Mesenchymal stem cell (in vitro differentiated cells and primary cell): ENCODE results near the gene LPCAT1.

Experiments used
- DNase-seq: peaks from one replicate; pipeline ENCODE4 v3.0.0-alpha.2; 2013
- H2AFZ ChIP-seq: one replicate; pipeline ENCODE4 v1.6.1; 2013; ENCODE audit warnings: low read depth, mild to moderate bottlenecking, control low read depth, inconsistent platforms, low read length, moderate library complexity
- H2AK5ac ChIP-seq: 2 replicates; pipeline ENCODE4 v1.6.1; 2013; ENCODE audit warnings: low read length, moderate library complexity, mild to moderate bottlenecking, inconsistent platforms; ENCODE audit not compliant: severe bottlenecking
- H2BK120ac ChIP-seq: one replicate; pipeline ENCODE4 v1.6.1; 2013; ENCODE audit warnings: low read depth, mild to moderate bottlenecking, inconsistent platforms, low read length, moderate library complexity
- H2BK12ac ChIP-seq, 2 experiments: one replicate each; pipeline ENCODE4 v1.6.1; 2013; ENCODE audit warnings: inconsistent platforms in 2 of 2, low read length in 2 of 2, mild to moderate bottlenecking in 2 of 2, moderate library complexity in 2 of 2, control low read depth in 1 of 2
- H2BK15ac ChIP-seq: one replicate; pipeline ENCODE4 v1.6.1; 2013; ENCODE audit warnings: mild to moderate bottlenecking, low read depth, inconsistent platforms; ENCODE audit not compliant: poor library complexity, severe bottlenecking
- H2BK5ac ChIP-seq: 2 replicates; pipeline ENCODE4 v1.6.1; 2013; ENCODE audit warnings: low read depth, mild to moderate bottlenecking, low read length, control low read depth, inconsistent platforms; ENCODE audit not compliant: poor library complexity, severe bottlenecking
- H3K14ac ChIP-seq, 2 experiments: one replicate each; pipeline ENCODE4 v1.6.1; 2013; ENCODE audit warnings: inconsistent platforms in 2 of 2, low read length in 2 of 2, control low read depth in 1 of 2, mild to moderate bottlenecking in 1 of 2, moderate library complexity in 1 of 2
- H3K18ac ChIP-seq, 2 experiments: one replicate each; pipeline ENCODE4 v1.6.1; 2013; ENCODE audit warnings: inconsistent platforms in 2 of 2, low read length in 2 of 2, control low read depth in 1 of 2, low read depth in 1 of 2, mild to moderate bottlenecking in 1 of 2
- H3K23ac ChIP-seq, 2 experiments: one replicate each; pipeline ENCODE4 v1.6.1; 2013; ENCODE audit warnings: inconsistent platforms in 2 of 2, low read length in 2 of 2, mild to moderate bottlenecking in 2 of 2, moderate library complexity in 2 of 2, control low read depth in 1 of 2
- H3K27ac ChIP-seq: 2 replicates; pipeline ENCODE4 v1.5.1; 2013; ENCODE audit warnings: mild to moderate bottlenecking, moderate library complexity, low read length, control low read depth, inconsistent platforms; ENCODE audit not compliant: poor library complexity, severe bottlenecking
- H3K27me3 ChIP-seq, 2 experiments: 2 replicates each; pipeline versions ENCODE4 v1.6.1 to v1.7.0; 2013; ENCODE audit warnings: low read length in 2 of 2, mild to moderate bottlenecking in 2 of 2, moderate library complexity in 2 of 2, control low read depth in 1 of 2, inconsistent platforms in 1 of 2; ENCODE audit not compliant: control insufficient read depth in 1 of 2, insufficient read depth in 1 of 2
- H3K36me3 ChIP-seq, 2 experiments: 2 replicates each; pipeline versions ENCODE4 v1.6.1 to v1.7.0; 2013; ENCODE audit warnings: low read length in 2 of 2, control low read depth in 1 of 2, inconsistent platforms in 1 of 2, low read depth in 1 of 2, mild to moderate bottlenecking in 1 of 2; ENCODE audit not compliant: insufficient read depth in 2 of 2, control insufficient read depth in 1 of 2
- H3K4ac ChIP-seq, 2 experiments: one replicate each; pipeline ENCODE4 v1.6.1; 2013; ENCODE audit warnings: inconsistent platforms in 2 of 2, low read length in 2 of 2, mild to moderate bottlenecking in 2 of 2, moderate library complexity in 2 of 2, control low read depth in 1 of 2, low read depth in 1 of 2
- H3K4me1 ChIP-seq: 2 replicates; pipeline ENCODE4 v1.6.1; 2013; ENCODE audit warnings: low read depth, low read length, control low read depth; ENCODE audit not compliant: control insufficient read depth, insufficient read depth
- H3K4me2 ChIP-seq: 2 replicates; pipeline ENCODE4 v1.6.1; 2013; ENCODE audit warnings: low read length, mild to moderate bottlenecking, inconsistent platforms; ENCODE audit not compliant: poor library complexity, severe bottlenecking
- H3K4me3 ChIP-seq, 2 experiments: 2 replicates each; pipeline versions ENCODE4 v1.5.1 to v1.7.0; 2013; ENCODE audit warnings: low read length in 2 of 2, mild to moderate bottlenecking in 2 of 2, control low read depth in 1 of 2, low read depth in 1 of 2; ENCODE audit not compliant: insufficient read depth in 1 of 2
- H3K79me1 ChIP-seq: replicated peaks from 2 replicates; pipeline ENCODE4 v1.6.1; 2013; ENCODE audit warnings: mild to moderate bottlenecking, control low read depth, low read length, inconsistent platforms; ENCODE audit not compliant: poor library complexity, severe bottlenecking
- H3K9ac ChIP-seq: 2 replicates; pipeline ENCODE4 v1.7.0; 2013; ENCODE audit warnings: mild to moderate bottlenecking, low read length, moderate library complexity
- H3K9me3 ChIP-seq: 2 replicates; pipeline ENCODE4 v1.7.0; 2013; ENCODE audit warnings: mild to moderate bottlenecking, low read length; ENCODE audit not compliant: control insufficient read depth
- H4K8ac ChIP-seq: one replicate; pipeline ENCODE4 v1.6.1; 2013; ENCODE audit warnings: inconsistent platforms, mild to moderate bottlenecking, low read length, moderate library complexity
- H4K91ac ChIP-seq: one replicate; pipeline ENCODE4 v1.6.1; 2013; ENCODE audit warnings: mild to moderate bottlenecking, low read length, inconsistent platforms
- WGBS: methylation state at CpG from one replicate; pipeline ENCODE4 v1.1.7; 2013; ENCODE audit warnings: mixed read lengths; 5-methylcytosine and 5-hydroxymethylcytosine counted together

The LPCAT1 gene

DNA sequence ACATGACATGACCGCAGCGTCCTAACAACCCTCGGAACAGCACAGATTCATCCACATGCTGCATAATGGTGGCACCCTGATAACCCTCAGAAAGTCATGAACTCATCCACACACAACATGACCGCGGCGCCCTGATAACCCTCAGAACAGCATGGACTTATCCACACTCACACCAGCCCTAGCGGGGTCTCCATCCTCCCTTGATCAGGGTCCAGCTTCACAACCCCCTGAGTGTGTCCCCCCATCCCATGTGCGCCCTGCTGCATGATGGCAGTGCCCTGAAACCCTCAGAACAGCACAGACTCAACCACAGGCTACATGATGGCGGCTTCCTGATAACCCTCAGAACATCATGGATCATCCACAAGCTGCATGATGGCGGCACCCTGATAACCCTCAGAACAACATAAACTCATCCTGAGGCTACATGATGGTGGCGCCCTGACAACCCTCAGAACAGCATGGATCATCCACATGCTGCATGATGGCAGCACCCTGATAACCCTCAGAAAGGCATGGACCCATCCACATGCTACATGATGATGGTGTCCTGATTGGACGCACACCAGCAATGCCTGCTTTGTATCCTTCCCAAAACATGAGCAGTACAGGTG lies 106.8 kb downstream of the LPCAT1 start:
- 77% methylated on average over 12 of the region's 12 CpGs for WGBS
- H2AK5ac ChIP-seq: no peak overlapping the region

DNA sequence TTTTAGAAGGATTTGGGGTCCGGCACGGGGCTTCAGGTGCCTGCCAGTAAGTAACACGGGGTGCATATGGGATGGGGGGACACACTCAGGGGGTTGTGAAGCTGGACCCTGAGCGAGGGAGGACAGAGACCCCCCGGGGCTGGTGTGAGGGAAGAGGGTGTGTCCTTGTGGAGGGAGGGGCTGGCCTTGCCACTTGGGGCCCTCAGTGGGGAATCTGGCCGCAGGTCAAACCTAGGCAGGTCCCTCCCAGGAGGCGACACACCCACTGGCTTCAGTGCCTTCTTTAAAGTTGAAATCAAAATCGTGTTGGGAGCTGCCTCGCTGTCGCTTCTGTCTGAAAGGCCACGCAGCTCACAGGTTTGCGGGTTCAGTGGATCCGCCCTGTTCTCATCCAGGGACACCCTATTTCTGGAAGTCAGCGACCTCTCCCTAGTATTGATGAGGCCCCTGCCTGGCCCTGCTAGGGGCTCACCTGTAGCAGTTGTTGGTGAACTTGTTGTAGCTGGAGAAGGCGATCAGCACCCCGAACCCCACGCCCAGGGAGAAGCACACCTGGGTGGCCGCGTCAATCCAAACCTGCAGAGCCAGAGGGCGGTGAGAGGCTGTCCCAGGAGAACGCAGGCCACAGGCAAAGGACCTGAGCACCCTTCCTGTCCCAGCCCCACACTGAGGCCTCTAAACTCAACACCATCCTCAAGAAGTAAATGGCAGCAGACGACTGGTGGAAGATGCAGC lies 108.0 kb downstream of the LPCAT1 start:
- Histone ChIP-seq H3K36me3 (no peaks in the 10 kb centered on the region), H3K18ac (no peak overlapping the region), H2BK5ac (no peak overlapping the region), H3K27ac (no peak overlapping the region), H2BK15ac (no peak overlapping the region), H3K23ac (no peak overlapping the region), H3K4ac (no peak overlapping the region), H2AFZ (no peak overlapping the region), H3K9me3 (no peaks in the 10 kb centered on the region), H3K14ac (no peak overlapping the region), H2BK12ac (no peak overlapping the region), H3K9ac (no peak overlapping the region), H4K91ac (no peak overlapping the region), H4K8ac (no peak overlapping the region), H3K4me3 (no peak overlapping the region), H3K4me2 (no peak overlapping the region), H3K27me3 (peaks cover 4 to 47% of the 10 kb centered on the region in 2 experiments), H2BK120ac (no peak overlapping the region), H3K4me1 (no peaks in the 10 kb centered on the region), H2AK5ac (no peak overlapping the region), H3K79me1 (no peaks in the 10 kb centered on the region)
- no peak for DNase-seq
- 82% methylated on average over 22 of the region's 22 CpGs for WGBS

More for the DNA sequence above, 106.8 kb downstream of the LPCAT1 start:
- no peak overlapping the region for H3K23ac ChIP-seq
- H3K79me1 ChIP-seq: no peaks in the 10 kb centered on the region
- H3K36me3 ChIP-seq: no peaks in the 10 kb centered on the region
- H3K4me3 ChIP-seq: no peak overlapping the region
- no peak overlapping the region for H4K8ac ChIP-seq
- no peaks in the 10 kb centered on the region for H3K9me3 ChIP-seq
- no peak overlapping the region for H2BK5ac ChIP-seq
- H2BK120ac ChIP-seq: no peak overlapping the region
- no peak overlapping the region for H3K9ac ChIP-seq
- peaks cover 3 to 41% of the 10 kb centered on the region in 2 experiments for H3K27me3 ChIP-seq
- no peaks in the 10 kb centered on the region for H3K4me1 ChIP-seq
- H3K14ac ChIP-seq: no peak overlapping the region
- no peak overlapping the region for H3K18ac ChIP-seq
- no peak overlapping the region for H2BK15ac ChIP-seq
- no peak overlapping the region for H2AFZ ChIP-seq
- H4K91ac ChIP-seq: no peak overlapping the region
- no peak for DNase-seq
- no peak overlapping the region for H3K4ac ChIP-seq
- H2BK12ac ChIP-seq: no peak overlapping the region
- no peak overlapping the region for H3K4me2 ChIP-seq
- no peak overlapping the region for H3K27ac ChIP-seq

GRCh38 chr5:1415059-1415425 lies 108.7 kb downstream of the LPCAT1 start:
- no peak overlapping the region for H3K27ac ChIP-seq
- H3K4me2 ChIP-seq: no peak overlapping the region
- no peak for DNase-seq
- H3K18ac ChIP-seq: no peak overlapping the region
- no peaks in the 10 kb centered on the region for H3K36me3 ChIP-seq
- H2AFZ ChIP-seq: no peak overlapping the region
- H2AK5ac ChIP-seq: no peak overlapping the region
- H3K4me3 ChIP-seq: no peak overlapping the region
- no peaks in the 10 kb centered on the region for H3K9me3 ChIP-seq
- H3K9ac ChIP-seq: no peak overlapping the region
- H3K4ac ChIP-seq: no peak overlapping the region
- H4K91ac ChIP-seq: no peak overlapping the region
- H2BK5ac ChIP-seq: no peak overlapping the region
- H3K4me1 ChIP-seq: no peaks in the 10 kb centered on the region
- H3K79me1 ChIP-seq: no peaks in the 10 kb centered on the region
- H2BK12ac ChIP-seq: no peak overlapping the region
- WGBS: 82% methylated on average over 13 of the region's 13 CpGs
- H2BK120ac ChIP-seq: no peak overlapping the region
- H2BK15ac ChIP-seq: peak overlapping the region; percentile 35
- no peak overlapping the region for H3K14ac ChIP-seq
- peaks cover 4 to 49% of the 10 kb centered on the region in 2 experiments for H3K27me3 ChIP-seq
- H3K23ac ChIP-seq: no peak overlapping the region
- no peak overlapping the region for H4K8ac ChIP-seq

- WGBS: 77% methylated on average over 26 of the region's 27 CpGs
- no peak for DNase-seq
Measured at GRCh38 chr5:1414311-1415058, 109.3 kb downstream of the LPCAT1 start.

More at GRCh38 chr5:1414311-1415058, 109.3 kb downstream of the LPCAT1 start:
- no peak overlapping the region for H4K91ac ChIP-seq
- no peaks in the 10 kb centered on the region for H3K9me3 ChIP-seq
- H3K14ac ChIP-seq: no peak overlapping the region
- no peaks in the 10 kb centered on the region for H3K79me1 ChIP-seq
- no peak overlapping the region for H3K23ac ChIP-seq
- no peaks in the 10 kb centered on the region for H3K36me3 ChIP-seq
- no peak overlapping the region for H2BK15ac ChIP-seq
- H3K4me1 ChIP-seq: no peaks in the 10 kb centered on the region
- H3K4ac ChIP-seq: no peak overlapping the region
- H3K4me2 ChIP-seq: no peak overlapping the region
- no peak overlapping the region for H2AK5ac ChIP-seq
- no peak overlapping the region for H2AFZ ChIP-seq
- no peak overlapping the region for H3K27ac ChIP-seq
- H2BK5ac ChIP-seq: no peak overlapping the region
- H2BK12ac ChIP-seq: no peak overlapping the region
- H3K18ac ChIP-seq: no peak overlapping the region
- no peak overlapping the region for H3K4me3 ChIP-seq
- H2BK120ac ChIP-seq: no peak overlapping the region
- no peak overlapping the region for H3K9ac ChIP-seq
- peaks cover 4 to 51% of the 10 kb centered on the region in 2 experiments for H3K27me3 ChIP-seq
- H4K8ac ChIP-seq: no peak overlapping the region
